ENCODE data around the gene RPUSD2.

DNA sequence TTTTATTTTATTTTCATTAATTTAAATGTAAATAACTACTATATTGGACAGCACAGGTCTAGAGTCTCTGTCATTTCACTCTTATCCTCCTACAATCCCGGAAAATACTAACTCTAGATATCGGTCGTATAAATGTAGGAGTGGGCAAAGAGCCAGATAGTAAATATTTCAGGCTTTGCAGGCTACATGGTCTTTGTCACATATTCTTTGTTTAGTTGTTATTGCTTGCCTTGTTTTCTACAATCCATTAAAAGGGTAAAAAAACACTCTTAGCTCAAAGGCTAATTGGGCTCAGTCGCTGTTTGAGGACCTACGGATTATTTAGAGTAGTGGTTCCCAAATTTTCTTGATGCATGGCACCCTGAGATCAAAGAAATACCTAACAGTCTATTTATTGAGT, 26.7 kb downstream of the RPUSD2 start:
- TF ChIP-seq POLR2A (IDR thresholded peaks at IDR 0.05): no peak
- TF ChIP-seq CTCF (IDR thresholded peaks at IDR 0.05): no peak
